ENCODE measurements around the gene ADIG. TPM values are rescaled to one million over a fixed set of nuclear protein-coding genes. Genes with fewer than 3 reads are reported as not detected.

ADIG gene
- total and polyA plus RNA-seq, 2 of the 8 experiments (the other 6 are each of a cell fraction or from before 2014, with no cell fraction given): not detected

- peak overlapping the region; percentile 70; the same call in 1 of the 2 replicates for H2AK5ac ChIP-seq (ENCODE audit: low read depth, low read length)
- FAIRE-seq: no peak
Measured at GRCh38 chr20:38581830-38582358, 897 bp downstream of the ADIG start.

More at GRCh38 chr20:38581830-38582358, 897 bp downstream of the ADIG start:
- Histone ChIP-seq H4K20me1 (replicated peaks in 1 of 2; ENCODE audit: control insufficient read depth in 1 of 2, insufficient read depth in 2 of 2, low read length in 2 of 2) (no peaks in the 10 kb centered on the region), H3K56ac (replicated peaks; ENCODE audit: insufficient read length, low read depth, low read length) (no peak overlapping the region), H2BK15ac (ENCODE audit: low read length) (no peak overlapping the region), H4K91ac (replicated peaks; ENCODE audit: insufficient read length, low read length) (no peak overlapping the region), H2AFZ (ENCODE audit: low read length) (no peak overlapping the region), H3K79me2 (ENCODE audit: control insufficient read depth in 1 of 2, insufficient read depth in 2 of 2, low read length in 2 of 2) (no peaks in the 10 kb centered on the region), H3K4me3 (ENCODE audit: extremely low read depth in 1 of 4, insufficient read depth in 2 of 4, low read depth in 3 of 4, low read length in 4 of 4) (no peak overlapping the region), H3K27ac (ENCODE audit: low read depth, low read length) (no peak overlapping the region), H3K23me2 (ENCODE audit: low read depth, low read length) (no peaks in the 10 kb centered on the region), H3K4me1 (replicated peaks in 1 of 4; ENCODE audit: control insufficient read depth in 3 of 4, insufficient read depth in 4 of 4, low read length in 3 of 4) (peaks cover 0 to 5% (median 2%) of the 10 kb centered on the region in 4 experiments; a peak in 2 of 7 replicates), H4K8ac (ENCODE audit: extremely low read depth, insufficient read depth, low read length) (no peak overlapping the region), H3K27me3 (replicated peaks in 1 of 4; ENCODE audit: control insufficient read depth in 3 of 4, extremely low read depth in 1 of 4, insufficient read depth in 3 of 4, low read length in 3 of 4) (no peaks in the 10 kb centered on the region), H3K23ac (ENCODE audit: insufficient read length) (no peak overlapping the region), H2BK20ac (ENCODE audit: low read length) (no peak overlapping the region), H2BK120ac (replicated peaks; ENCODE audit: low read depth, low read length) (no peak overlapping the region), H2BK12ac (ENCODE audit: low read depth, low read length) (no peak overlapping the region), H3K4ac (replicated peaks; ENCODE audit: insufficient read length, low read depth, low read length) (no peak overlapping the region), H3K79me1 (ENCODE audit: low read depth, low read length) (no peaks in the 10 kb centered on the region), H3K9ac (replicated peaks in 1 of 4; ENCODE audit: extremely low read depth in 1 of 4, low read depth in 3 of 4, low read length in 3 of 4) (no peak overlapping the region), H3K18ac (ENCODE audit: extremely low read depth, low read length) (no peak overlapping the region), H2BK5ac (ENCODE audit: low read depth, low read length) (no peak overlapping the region), H3K14ac (ENCODE audit: insufficient read length) (no peak overlapping the region), H4K5ac (ENCODE audit: insufficient read length, low read depth, low read length) (no peak overlapping the region), H3K4me2 (ENCODE audit: insufficient read depth in 1 of 2, low read depth in 2 of 2, low read length in 2 of 2) (no peak overlapping the region), H3K36me3 (ENCODE audit: control insufficient read depth in 2 of 4, insufficient read depth in 4 of 4, low read length in 3 of 4) (no peaks in the 10 kb centered on the region), H3K9me3 (ENCODE audit: insufficient read depth in 2 of 2, low read depth in 1 of 2, low read length in 1 of 2) (no peaks in the 10 kb centered on the region)
- CTCF ChIA-PET (ENCODE audit: partially characterized antibody): interaction anchor here (1.7 kb wide), 1 partner anchor 68 kb away, joined by 4 read pairs; no protein-coding TSS in a partner anchor
- DNase-seq (ENCODE audit: low read depth in 1 of 2, low spot score in 2 of 2): no peak
- TF ChIP-seq PHF8 (conservative IDR thresholded peaks at IDR 0.05; ENCODE audit: low read depth, low read length) (no peak), JUN (IDR thresholded peaks at IDR 0.05; ENCODE audit: low read depth, low read length) (no peak)
- POLR2A ChIA-PET (ENCODE audit: partially characterized antibody): no interaction called here
- 93% methylated on average over 4 of the region's 4 CpGs; no CpG with 5 or more reads in 1 of the 2 experiments for WGBS, 2 experiments (ENCODE audit: extremely low coverage in 1 of 2, insufficient coverage in 1 of 2, insufficient read length in 1 of 2, insufficient replicate concordance in 2 of 2, low coverage in 1 of 2, low lambda C conversion rate in 2 of 2, missing lambda C conversion rate in 1 of 2)
